NCI-H146 treated with DMSO at 0.1 percent for 48 hours (cell line): Measurements from ENCODE around the gene SLC22A4.

Experiments
- DNase-seq: peaks from one replicate; lab custom pipeline; 2025; ENCODE audit not compliant: unreplicated experiment; lab: John Stamatoyannopoulos, UW

Gene SLC22A4

DNA sequence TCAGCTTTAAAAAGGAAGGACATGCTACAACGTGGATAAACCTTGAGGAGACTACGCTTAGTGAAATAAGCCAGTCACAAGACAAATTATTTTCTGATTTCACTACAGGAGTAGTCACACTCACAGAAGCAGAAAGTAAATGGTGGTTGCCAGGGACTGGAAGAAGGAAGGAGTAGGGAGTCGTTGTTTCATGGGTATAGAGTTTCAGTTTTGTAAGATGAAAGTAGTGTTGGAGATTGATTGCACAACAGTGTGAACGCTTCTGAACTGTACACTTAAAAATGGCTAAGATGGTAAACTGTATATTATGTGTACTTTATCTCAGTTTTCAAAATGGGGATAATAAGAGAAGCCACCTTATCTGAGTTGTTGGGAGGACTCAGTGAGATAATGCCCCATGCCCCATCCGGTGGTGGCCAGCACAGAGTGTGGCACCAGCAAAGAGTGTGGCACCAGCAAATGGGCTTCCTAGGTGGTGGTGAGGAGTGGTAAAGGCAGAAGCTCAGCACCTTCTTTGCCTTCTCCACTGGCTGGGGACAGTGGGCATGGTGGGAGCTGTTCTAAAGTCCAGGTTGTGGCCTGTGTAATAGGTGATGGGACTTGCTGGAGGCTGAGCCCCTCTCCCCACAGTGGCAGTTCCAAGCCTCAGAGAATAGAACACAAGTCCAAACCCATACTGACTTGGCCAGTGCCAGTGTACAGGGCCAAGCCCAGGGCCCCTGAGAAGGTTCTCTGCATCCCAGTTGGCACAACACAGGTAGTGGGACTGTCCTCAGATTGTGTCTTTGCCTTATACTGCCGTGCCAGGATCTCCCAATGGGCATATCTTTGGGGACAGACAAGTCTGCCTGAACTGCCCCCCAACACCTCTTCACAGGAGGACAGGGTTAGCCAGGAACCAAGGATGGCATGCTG, 4.4 kb downstream of the SLC22A4 start:
- no peak for DNase-seq

DNA sequence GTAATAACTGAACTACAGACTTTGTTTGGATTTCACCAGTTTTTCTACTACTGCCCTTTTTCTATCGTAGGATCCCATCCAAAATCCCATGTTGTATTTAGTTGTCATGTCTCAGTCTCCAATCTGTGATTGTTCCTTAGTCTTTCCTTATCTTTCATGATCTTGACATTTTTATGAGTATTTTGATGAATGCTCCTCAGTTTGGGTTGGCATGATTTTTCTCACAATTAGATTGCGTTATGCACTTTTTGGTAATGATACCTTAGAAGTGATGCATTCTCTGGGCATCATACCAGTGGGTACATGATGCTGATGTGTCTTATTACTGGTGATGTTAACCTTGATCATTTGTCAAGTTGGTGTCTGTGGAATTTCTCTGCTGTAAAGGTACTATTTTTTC, 5.7 kb downstream of the SLC22A4 start:
- DNase-seq: no peak

DNA sequence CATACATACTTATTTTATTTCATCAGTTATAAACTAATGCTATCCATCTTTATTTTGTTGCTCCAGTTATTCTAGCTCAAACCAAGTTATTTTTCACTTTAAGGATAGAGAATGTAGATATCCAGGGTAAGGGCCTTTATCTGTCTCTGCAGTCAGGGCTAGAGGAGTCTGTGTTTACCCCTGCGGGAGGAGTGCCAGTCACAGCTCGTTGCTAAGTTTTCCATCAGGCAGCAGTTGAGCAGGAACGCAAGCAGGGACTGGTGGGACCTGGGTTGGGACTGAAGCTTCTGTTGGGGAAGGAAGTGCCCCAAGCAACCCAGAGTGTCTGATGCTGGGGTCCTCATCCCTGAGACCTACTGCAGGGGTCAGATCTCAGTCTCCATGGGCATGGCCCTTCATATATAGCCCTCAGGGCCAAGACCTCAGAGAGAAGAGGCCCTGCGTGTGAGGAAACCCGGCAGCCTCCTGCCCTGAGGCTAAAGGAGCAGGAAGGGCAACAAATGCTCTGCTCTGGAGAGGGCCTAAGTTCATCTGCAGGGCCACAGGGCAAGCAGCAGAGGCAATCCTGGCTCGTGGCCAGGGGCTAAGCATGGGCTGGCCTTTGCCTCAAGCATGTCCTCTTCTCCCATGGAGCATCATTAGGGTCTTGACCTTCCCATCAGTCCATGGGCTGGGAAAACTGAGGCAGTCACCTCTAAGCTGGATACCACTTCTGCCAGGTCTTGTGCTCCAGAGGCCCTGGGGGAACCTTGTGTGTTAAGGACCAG, 6.6 kb downstream of the SLC22A4 start:
- no peak for DNase-seq

DNA sequence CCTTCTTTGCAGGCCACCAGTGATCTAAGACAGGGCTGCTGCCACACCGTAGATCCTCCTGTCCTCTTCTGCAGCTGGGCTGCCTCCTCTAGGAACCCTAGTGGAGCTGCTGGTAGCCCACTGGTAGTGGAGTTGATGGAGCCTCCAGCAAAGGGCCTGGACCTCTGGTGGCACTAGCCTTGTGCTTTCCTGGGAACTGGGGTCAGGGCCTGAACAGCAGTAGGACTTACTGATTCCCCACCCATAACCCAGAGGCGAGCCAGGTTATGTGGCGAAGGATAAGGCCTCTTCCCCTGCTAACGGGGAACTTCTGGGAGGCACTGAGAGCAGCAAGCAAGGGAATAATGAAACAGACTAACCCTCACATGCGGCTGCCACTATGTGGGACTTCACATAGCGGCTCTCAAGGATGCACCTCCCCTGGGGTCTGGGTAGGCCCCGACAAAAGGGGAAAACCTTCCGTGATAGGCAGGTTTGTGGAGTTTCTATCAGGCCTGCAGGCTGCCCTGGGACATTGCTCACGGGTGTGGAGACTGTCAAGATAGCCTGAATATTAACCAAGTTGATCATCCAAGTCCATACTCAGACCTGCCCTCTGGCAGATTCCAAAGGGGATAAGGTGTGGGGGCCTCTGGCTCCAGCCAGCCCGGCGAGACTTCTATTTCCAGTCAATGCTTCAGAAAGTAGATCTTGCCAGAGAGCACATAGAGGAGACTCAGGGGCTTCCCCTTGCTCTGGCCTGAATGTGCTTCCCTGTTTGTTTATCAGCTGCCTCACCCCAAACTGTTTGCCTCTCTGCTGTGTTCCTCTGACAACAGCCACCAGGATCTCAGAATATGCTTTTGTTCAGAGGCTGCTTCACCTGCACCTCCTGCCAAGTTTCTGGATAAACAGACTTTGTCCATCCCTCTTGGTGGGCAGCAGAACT, 7.4 kb downstream of the SLC22A4 start:
- peak; percentile 45 for DNase-seq

DNA sequence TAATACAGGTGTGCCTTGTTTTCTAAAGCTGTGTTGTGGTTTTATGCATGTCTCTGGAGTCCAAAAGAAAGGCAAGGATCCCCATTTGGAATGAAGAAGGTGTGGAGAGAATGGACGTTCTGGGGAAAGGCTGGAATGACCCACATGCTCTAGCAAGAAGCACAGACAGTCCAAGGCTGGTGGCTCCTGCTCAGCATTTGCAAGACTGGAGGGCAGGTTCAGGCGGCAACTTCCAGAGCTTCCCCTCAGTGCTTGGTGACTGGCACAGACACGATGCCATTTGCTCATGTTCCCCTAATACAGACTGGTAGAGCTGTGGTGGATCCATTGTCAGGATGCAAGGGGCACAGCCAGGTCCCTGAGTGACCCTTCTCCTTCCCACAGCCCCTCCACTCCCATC, 8.2 kb downstream of the SLC22A4 start:
- DNase-seq: no peak

DNA sequence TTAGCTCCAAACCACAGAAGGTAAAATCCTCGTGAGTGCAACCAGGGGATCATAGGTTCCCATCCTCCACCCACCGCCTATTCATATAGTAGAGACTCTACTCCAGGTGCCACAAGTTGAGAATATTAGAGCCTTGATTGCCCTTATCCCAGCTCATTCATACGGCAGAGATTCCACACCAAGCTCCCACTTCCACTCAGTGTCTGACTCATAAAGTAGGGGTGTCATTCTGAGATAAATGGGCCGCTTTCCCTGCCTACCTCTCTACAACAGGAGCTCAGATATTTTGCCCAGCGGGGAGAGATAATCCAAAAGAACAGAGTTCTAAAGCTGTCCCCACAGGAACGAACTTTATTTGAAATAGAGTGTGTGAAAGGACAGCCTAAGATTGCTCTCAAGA, 9.4 kb downstream of the SLC22A4 start:
- DNase-seq: no peak

DNA sequence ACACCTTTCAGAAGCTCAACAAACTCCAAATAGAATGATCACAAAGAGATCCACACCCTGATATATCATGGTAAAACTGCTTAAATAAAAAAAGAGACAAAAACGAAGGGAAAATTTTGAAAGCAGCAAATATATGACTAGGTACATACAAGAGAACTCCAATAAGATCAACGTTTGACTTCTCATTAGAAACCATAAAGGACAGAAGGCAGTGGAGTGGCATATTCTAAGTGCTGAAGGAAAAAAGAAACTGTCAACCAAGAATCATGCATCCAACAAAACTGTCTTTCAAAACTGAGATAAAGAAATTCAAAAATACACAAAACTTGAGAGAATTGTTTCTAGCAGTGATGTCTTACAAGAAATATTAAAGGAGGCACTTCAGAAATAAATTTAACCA, 11.2 kb downstream of the SLC22A4 start:
- no peak for DNase-seq

DNA sequence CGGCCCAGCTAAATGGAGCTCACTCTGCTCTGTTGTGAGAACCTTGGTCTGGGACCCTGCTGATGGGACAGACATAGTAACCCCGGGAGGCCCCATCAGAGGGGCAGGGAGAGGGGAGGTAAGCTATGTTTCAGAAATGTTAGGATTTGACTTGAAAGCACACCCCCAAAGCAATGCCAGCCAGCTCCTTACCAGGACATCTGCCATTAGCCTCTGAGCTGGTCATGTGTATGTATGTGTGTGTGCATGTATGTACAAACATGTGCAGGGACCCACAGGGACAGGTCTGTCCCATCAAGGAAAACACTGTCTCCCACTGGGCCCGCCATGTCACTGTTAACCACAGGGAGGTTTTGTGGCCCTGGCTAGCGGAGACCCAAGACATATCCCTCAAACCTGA, 14.5 kb downstream of the SLC22A4 start:
- DNase-seq: no peak

DNA sequence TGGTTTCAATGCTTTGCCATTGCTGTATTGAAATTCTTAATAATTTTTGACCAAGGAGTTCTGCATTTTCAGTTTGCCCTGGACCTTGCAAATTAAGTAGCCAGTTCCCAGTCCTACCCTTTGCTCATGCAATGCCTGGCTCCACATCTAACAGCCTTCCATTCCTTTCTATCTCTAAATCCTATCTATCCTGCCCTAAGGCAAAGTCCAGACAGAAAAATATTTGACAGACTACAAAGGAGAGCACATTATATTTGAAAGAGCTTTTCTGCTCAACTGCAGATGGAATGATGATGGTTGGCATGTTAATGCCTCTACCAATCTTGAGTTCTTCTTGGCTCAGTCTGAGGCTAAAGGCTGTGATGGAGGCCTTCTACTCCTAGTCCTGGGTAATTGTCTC, 15.5 kb downstream of the SLC22A4 start:
- no peak for DNase-seq

DNA sequence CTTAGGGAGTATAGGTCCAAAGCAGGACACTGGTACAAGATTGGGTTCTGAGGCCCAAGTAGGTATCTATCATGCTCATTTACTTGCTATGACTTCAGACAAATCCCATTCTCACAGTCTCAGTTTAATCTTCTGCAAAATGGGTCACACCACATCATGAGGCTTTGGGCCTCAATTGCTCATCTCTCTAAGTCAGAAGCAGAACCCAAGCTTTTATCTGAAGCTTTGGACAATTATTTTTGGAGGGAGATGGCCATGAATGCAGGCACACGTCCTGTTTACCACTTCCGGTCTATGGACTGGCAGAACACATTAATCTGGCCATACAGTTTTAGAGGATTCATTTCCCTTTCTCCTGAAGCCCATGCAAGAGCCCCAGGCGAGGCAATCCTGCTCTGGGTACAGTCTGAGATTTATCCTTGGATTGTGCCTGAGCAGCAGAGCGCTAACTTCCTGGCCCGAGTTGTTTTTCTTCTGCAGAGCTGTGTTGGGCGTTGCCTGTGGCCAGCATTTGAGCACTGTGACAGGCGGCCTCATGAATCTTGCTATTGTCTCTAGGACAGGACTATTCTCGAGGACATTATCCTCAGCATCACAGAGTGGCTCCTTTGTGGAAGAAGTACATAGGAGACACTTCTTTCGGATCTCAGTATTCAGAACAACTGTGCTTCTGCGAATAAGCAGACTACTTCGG, 16.1 kb downstream of the SLC22A4 start:
- DNase-seq: no peak

DNA sequence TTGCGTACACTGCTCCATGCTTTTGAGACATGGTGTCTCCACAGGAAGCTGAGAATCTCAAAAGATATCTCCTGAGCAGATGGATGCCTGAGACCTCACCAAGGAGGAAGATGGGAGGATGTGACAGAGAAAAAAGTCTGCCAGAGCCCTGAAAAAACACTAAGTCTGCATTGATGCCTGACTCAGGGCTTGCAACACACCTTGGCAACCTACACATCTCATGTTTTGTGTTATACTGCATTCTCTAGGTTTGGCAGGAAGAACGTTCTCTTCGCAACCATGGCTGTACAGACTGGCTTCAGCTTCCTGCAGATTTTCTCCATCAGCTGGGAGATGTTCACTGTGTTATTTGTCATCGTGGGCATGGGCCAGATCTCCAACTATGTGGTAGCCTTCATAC, 19.2 kb downstream of the SLC22A4 start:
- DNase-seq: no peak

DNA sequence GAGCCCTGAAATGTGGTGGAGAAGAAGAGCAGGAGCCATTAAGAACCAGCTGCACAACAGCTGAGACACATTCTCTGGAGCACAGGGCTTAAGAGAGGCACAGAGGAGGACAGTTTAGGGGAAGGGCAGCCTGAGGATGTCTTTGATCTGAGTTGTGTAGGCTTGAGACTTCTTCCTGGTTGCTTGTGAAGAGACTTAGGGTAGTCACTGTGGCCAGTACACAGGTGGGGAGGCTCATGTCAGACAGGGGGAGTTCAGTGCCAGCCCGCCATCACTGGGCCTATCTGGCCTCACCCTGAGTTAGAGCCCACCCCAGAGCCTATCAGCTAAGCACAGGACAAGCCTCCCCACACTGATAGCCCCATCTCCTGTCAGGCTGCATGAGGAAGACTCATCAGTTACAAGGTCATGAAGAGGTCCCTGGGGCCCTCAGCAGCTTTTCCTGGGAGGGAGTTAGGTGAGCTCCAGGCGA, 19.8 kb downstream of the SLC22A4 start:
- no peak for DNase-seq

DNA sequence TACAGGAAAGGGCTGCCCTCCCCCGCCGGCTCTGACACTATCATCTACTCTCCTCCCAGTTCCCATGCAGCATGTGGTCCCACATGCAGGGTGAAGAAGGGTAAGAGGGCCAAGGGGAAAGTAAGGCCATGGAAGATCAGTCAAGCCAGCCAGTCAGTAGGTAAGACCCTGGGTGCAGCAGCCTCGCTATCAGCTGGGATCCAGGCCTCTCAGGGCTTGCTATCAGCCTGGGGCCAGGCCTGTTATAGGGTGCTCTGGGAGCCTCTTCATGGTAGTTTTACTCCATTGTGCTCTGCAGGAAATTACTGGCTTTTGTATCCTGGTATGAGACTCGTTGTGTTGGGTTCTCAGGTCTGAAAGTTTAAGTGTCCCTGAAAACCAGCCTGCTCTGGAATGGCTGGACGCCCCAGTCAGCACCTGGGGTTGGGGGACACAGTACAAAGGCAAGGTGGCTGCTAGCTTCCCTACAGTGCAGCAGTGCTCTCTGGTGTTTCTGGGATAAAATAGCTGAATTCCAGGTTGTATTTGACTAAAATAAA, 21.4 kb downstream of the SLC22A4 start:
- DNase-seq: no peak

DNA sequence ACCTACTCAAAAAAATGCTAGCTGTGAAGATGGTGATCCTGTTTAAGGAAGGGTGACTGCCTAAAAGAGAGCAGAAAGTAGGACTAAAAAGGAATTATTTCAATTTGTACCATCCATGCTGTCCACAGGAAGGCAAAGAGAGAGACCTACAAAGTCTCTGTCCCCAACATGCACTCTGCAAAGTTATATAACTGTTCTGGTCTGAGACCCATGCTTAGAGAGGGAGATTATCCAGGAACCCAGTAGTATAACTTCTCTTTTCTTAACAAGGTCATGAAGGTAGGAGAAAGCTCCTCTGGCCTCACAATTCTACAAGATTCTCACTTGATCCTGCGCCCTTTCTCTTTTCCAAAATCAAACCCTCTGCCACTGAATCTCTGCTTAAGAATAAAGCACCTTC, 25.8 kb downstream of the SLC22A4 start:
- DNase-seq: no peak

DNA sequence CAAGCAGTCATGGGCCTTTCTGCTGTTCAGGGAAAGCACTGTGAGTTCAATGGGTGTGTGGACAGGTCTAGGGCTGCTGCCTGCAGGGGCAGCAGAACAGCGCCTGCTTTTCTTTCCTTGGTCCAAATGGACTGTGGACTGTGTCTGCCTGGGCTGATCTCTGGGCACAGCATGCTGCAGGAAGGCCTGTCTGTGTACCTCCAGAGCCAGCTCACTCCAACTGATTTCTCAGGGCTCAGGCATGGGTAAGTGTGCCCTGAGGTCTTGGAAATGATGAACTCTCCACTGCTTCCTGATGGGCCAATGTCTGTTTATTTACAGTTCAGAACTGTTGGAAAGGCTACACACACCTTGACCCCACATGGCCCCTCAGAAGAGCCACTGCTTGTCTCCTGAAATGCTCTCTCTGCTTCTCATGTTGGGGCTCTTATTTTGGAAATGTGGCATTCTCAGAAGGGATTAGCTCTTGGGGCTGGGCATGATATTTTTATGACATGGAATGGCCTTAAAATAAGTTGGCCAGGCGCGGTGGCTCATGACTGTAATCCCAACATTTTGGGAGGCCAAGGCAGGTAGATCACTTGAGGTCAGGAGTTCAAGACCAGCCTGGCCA, 27.0 kb downstream of the SLC22A4 start:
- no peak for DNase-seq

DNA sequence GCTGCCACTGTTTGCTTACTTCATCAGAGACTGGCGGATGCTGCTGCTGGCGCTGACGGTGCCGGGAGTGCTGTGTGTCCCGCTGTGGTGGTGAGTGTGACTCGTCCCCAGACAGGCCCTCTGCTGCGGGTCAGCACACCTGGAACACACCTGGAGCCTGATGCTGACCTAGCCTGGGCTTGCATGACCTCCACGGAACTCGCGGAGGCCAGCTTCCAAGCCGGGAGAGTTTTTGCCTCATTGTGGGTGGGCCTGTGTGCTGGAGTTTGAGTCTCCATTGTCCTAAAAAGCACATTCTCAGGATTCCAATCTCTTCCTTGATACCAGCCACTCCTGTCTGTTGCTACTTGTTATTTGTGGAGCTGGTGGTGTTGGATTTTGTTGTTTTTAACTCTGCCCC, 28.1 kb downstream of the SLC22A4 start:
- DNase-seq: no peak

DNA sequence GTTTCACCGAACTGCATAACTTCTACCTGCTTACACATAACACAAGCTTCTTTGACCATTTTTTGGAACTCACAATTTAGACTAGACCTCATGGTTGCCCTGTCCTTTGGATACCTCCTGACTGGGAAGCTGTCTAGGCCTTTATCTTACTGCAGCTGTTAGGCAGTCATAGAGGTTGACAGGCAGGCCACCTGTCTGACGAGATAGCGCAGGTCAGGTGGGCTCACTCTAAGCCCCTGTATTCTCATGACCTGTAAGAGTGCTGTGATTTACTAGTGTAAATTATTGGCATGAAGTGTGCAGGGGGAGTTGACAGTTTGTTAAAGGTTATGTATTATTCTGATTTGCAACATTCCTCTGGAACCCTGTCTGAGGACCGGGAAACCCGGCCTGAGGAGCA, 29.0 kb downstream of the SLC22A4 start:
- no peak for DNase-seq

DNA sequence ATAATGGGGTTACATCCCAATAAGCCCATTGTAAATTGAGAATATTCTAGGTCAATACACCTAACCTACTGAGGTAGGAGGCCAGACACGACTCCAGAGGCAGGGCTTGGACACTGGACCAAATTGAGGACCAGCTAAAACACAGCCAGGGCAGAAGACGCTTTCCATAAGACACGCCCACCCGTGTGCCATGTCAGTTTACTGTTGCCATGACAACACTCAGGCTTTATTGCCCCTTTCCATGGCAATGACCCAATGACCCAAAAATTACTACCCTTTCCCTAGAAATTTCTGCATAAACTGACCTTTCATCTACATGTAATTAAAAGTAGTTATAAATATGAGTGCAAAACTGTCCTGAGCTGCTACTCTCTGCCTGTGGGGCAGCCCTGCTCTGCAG, 31.5 kb downstream of the SLC22A4 start:
- no peak for DNase-seq

DNA sequence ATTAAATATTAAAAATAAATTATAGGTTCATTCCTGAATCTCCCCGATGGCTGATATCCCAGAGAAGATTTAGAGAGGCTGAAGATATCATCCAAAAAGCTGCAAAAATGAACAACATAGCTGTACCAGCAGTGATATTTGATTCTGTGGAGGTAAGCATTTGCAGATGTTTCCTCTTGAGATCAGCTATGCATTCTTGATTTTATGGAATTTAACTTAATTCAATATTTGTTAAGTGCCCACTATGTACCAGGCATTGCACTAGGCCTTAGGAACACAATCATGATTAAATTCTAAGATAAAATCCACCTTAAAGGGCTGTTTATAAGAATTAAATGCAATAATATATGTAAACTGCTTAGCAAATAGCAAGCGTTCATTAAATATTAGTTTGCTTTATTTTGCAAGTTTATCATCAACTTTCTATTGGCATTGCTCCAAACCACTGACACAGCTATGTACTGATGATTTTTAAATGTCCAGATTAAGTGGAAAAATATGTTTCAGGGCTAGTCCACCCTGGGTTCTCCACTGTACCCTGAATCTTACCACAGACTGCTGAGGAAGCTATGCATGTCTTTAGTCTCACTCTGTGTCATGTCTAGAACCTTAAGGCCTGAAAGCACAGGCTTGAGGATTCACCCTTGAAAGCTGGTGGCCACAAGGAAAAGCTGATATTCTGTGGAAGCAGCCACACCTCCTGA, 33.2 kb downstream of the SLC22A4 start:
- DNase-seq: no peak
